PC-9 (cell line): ENCODE measurements around the gene RELL1. TPM values are rescaled to one million over a fixed set of nuclear protein-coding genes. Genes with fewer than 3 reads are reported as not detected.
A peak's percentile ranks its signal among the peaks of the same experiment; 100 is the strongest.

Experiments
- BruUV-seq: library from RNA; stranded (reverse); fragments of 400-500 nt; replicated peaks from 2 replicates; lab custom pipeline; 2021; lab: Mats Ljungman, UMichigan
- CTCF ChIA-PET: fragments of 300-600 bp; sonication (Branson Sonifier 250); formaldehyde crosslinking; loops from one replicate; lab custom pipeline; 2022; ENCODE audit warnings: antibody characterized with exemption; lab: Charles Lee
- POLR2A ChIA-PET: fragments of 300-600 bp; sonication (Branson Sonifier 250); formaldehyde crosslinking; loops from one replicate; lab custom pipeline; 2022; ENCODE audit warnings: antibody characterized with exemption; ENCODE audit not compliant: unreplicated experiment; lab: Charles Lee
- DNase-seq, 2 experiments: peaks; one replicate each; pipeline versions ENCODE4 v3.0.0 to v3.0.0-alpha.2; 2015 to 2022; ENCODE audit warnings: mixed read lengths in 1 of 2
- H2AFZ ChIP-seq: fragments of 200-600 bp; sonication (generic); 2 replicates; pipeline ENCODE4 v1.8.1; 2017; ENCODE audit warnings: antibody characterized with exemption
- H3F3A ChIP-seq: fragments of 200-600 bp; sonication (generic); 2 replicates; pipeline ENCODE4 v1.8.1; 2017; ENCODE audit warnings: antibody characterized with exemption, mild to moderate bottlenecking, low read depth; ENCODE audit not compliant: insufficient read depth
- H3K27ac ChIP-seq: fragments of 200-600 bp; sonication (generic); 2 replicates; pipeline ENCODE4 v1.6.1; 2016; ENCODE audit warnings: mixed run types
- H3K27me3 ChIP-seq: fragments of 200-600 bp; sonication (generic); 2 replicates; pipeline ENCODE4 v1.6.1; 2016; ENCODE audit warnings: low read depth, mixed run types; ENCODE audit not compliant: insufficient read depth
- H3K36me3 ChIP-seq: fragments of 200-600 bp; sonication (generic); 2 replicates; pipeline ENCODE4 v1.6.1; 2016; ENCODE audit warnings: low read depth, mixed run types
- H3K4me1 ChIP-seq: fragments of 200-600 bp; sonication (generic); replicated peaks from 2 replicates; pipeline ENCODE4 v1.6.1; 2016; ENCODE audit warnings: mixed run types; ENCODE audit not compliant: insufficient read depth
- H3K4me2 ChIP-seq: fragments of 200-600 bp; sonication (generic); 2 replicates; pipeline ENCODE4 v1.6.1; 2017; ENCODE audit warnings: mixed run types
- H3K4me3 ChIP-seq: fragments of 200-600 bp; sonication (generic); 2 replicates; pipeline ENCODE4 v1.6.1; 2016; ENCODE audit warnings: mixed run types
- H3K79me2 ChIP-seq: fragments of 200-600 bp; sonication (generic); 2 replicates; pipeline ENCODE4 v1.6.1; 2017; ENCODE audit warnings: low read depth, mixed run types
- H3K9me2 ChIP-seq: fragments of 200-600 bp; sonication (generic); 2 replicates; pipeline ENCODE4 v1.8.1; 2017; ENCODE audit warnings: mild to moderate bottlenecking; ENCODE audit not compliant: insufficient read depth
- H3K9me3 ChIP-seq: fragments of 200-600 bp; sonication (generic); 2 replicates; pipeline ENCODE4 v1.8.1; 2016; ENCODE audit warnings: low read depth; ENCODE audit not compliant: insufficient read depth
- H4K20me1 ChIP-seq: fragments of 200-600 bp; sonication (generic); 2 replicates; pipeline ENCODE4 v1.8.1; 2017; ENCODE audit not compliant: insufficient read depth
- EZH2 ChIP-seq: fragments of 200-600 bp; sonication (generic); IDR thresholded peaks from 2 replicates; pipeline ENCODE4 v1.8.0; 2017; ENCODE audit warnings: antibody characterized with exemption, low read depth
- intact Hi-C: fragments of 100-400 bp; cut with micrococcal nuclease; formaldehyde crosslinking; loops from one replicate; pipeline ENCODE4 v1.10.0; 2022; ENCODE audit not compliant: unreplicated experiment
- total RNA-seq: library from RNA; stranded (reverse); gene quantifications from 2 replicates; pipeline ENCODE4 v1.2.3, GENCODE V29; 2021
- TF ChIP-seq, protein P1 (sequence below): fragments of 200-600 bp; sonication (generic); conservative IDR thresholded peaks from 2 replicates; pipeline ENCODE4 v1.6.1; 2017; ENCODE audit warnings: mixed run types, antibody characterized with exemption, mild to moderate bottlenecking, moderate library complexity

Gene RELL1
- total RNA-seq, 1 experiment from 2014 or later, result 18.5 TPM

DNA sequence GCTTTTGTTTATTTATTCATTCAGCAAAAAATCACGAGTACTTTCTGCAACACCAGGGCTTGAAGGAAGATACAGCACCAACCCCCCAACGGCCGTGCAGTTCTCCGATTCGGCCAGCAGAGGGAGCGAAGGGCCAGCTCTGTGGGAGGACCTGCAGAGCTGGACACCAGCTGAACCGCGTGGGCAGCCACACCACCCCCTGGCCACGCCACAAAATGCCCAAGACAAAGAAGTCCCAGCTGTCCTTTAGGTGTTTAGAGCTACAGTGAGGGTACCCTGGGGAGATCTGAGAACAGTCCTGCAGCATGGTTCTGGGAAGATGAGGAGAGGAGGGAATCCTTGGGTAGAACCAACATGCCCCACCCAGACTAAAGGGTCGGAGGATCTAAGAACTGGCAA is 83.1 kb downstream of the RELL1 start:
- no peaks in the 10 kb centered on the region for H3K9me2 ChIP-seq
- H2AFZ ChIP-seq, result no peak overlapping the region
- DNase-seq, result peak; percentile 46 to 73
- no peaks in the 10 kb centered on the region for H3K27me3 ChIP-seq
- intact Hi-C loops, result loop anchor here (1.0 to 5.0 kb wide), 6 partner anchors 84 to 1129 kb away; partner anchors contain the start of gene RELL1
- TF ChIP-seq, protein P1, sequence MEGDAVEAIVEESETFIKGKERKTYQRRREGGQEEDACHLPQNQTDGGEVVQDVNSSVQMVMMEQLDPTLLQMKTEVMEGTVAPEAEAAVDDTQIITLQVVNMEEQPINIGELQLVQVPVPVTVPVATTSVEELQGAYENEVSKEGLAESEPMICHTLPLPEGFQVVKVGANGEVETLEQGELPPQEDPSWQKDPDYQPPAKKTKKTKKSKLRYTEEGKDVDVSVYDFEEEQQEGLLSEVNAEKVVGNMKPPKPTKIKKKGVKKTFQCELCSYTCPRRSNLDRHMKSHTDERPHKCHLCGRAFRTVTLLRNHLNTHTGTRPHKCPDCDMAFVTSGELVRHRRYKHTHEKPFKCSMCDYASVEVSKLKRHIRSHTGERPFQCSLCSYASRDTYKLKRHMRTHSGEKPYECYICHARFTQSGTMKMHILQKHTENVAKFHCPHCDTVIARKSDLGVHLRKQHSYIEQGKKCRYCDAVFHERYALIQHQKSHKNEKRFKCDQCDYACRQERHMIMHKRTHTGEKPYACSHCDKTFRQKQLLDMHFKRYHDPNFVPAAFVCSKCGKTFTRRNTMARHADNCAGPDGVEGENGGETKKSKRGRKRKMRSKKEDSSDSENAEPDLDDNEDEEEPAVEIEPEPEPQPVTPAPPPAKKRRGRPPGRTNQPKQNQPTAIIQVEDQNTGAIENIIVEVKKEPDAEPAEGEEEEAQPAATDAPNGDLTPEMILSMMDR, result peak; percentile 98
- no peak for TF ChIP-seq EZH2
- no peaks in the 10 kb centered on the region for H3F3A ChIP-seq
- no peak overlapping the region for H3K4me3 ChIP-seq
- CTCF ChIA-PET, result interaction anchor here (0.6 to 2.5 kb wide), 4 partner anchors 18 to 783 kb away, joined by 3 to 25 read pairs (median 4); a partner anchor contains a TSS
- peaks cover 9% of the 10 kb centered on the region for H3K4me1 ChIP-seq
- H3K4me2 ChIP-seq, result peak overlapping the region; percentile 12; the same call in 1 of the 2 replicates
- no TSS peak for BruUV-seq
- no peaks in the 10 kb centered on the region for H3K36me3 ChIP-seq
- POLR2A ChIA-PET, result no interaction called here
- H3K79me2 ChIP-seq, result no peaks in the 10 kb centered on the region
- H4K20me1 ChIP-seq, result no peaks in the 10 kb centered on the region
- H3K9me3 ChIP-seq, result no peaks in the 10 kb centered on the region
- H3K27ac ChIP-seq, result no peak overlapping the region

DNA sequence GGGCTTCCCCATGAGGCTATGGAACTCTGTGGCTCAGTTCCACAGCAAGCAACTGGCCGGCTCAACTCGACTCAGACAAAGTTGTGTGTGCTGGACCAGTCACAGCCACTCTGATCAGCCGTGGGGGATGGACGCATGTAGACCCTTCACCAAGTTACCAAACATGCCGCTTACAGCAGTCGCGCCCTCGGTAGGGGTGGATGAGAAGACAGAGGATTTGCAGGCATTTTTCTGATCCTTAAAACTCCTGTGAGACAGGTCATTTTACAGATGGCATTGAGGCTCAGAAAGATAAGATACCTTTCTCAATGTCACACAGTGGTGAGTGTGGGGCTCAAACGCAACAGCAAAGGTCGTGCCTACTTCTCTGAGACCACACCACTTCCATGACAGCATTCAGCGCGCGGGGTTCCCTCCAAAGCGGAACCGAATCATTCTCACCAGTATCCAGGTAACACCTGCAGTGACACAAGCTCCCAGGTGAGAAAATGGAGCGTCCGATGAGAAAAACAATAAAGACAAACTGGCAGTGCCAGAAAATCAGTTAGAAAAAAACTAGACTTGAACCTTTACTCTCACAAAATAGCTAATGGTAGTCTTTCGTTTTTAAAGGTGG is 83.6 kb downstream of the RELL1 start:
- Histone ChIP-seq H3K9me2 (no peaks in the 10 kb centered on the region), H3K4me3 (no peak overlapping the region), H3K27ac (no peak overlapping the region), H3K4me1 (peaks cover 9% of the 10 kb centered on the region), H3K4me2 (no peak overlapping the region; the same call in 1 of the 2 replicates), H3K27me3 (no peaks in the 10 kb centered on the region), H3K79me2 (no peaks in the 10 kb centered on the region), H2AFZ (no peak overlapping the region), H3F3A (no peaks in the 10 kb centered on the region), H4K20me1 (no peaks in the 10 kb centered on the region), H3K36me3 (no peaks in the 10 kb centered on the region), H3K9me3 (no peaks in the 10 kb centered on the region)
- no TSS peak for BruUV-seq
- ChIA-PET POLR2A (no interaction called here), CTCF (interaction anchor here (0.6 to 2.5 kb wide), 4 partner anchors 18 to 783 kb away, joined by 3 to 25 read pairs (median 4); a partner anchor contains a TSS)
- no peak for TF ChIP-seq EZH2
- TF ChIP-seq, protein P1, result no peak
- intact Hi-C loops, result loop anchor here (1.0 to 5.0 kb wide), 6 partner anchors 85 to 1130 kb away; partner anchors contain the start of gene RELL1
- DNase-seq, result no peak

GRCh38 chr4:37601531-37601930 is 84.6 kb downstream of the RELL1 start:
- TF ChIP-seq EZH2, result no peak
- TF ChIP-seq, protein P1, result no peak

More at GRCh38 chr4:37601531-37601930, 84.6 kb downstream of the RELL1 start:
- ChIA-PET CTCF (interaction anchor here (0.7 to 2.5 kb wide), 5 partner anchors 47 to 200 kb away, joined by 4 to 25 read pairs (median 13); a partner anchor contains a TSS), POLR2A (interaction anchor here (0.5 kb wide), 1 partner anchor 65 kb away, joined by 3 read pairs; no protein-coding TSS in a partner anchor)
- H3K9me2 ChIP-seq, result no peaks in the 10 kb centered on the region
- no peaks in the 10 kb centered on the region for H4K20me1 ChIP-seq
- peaks cover 9% of the 10 kb centered on the region for H3K4me1 ChIP-seq
- no peaks in the 10 kb centered on the region for H3K36me3 ChIP-seq
- no peaks in the 10 kb centered on the region for H3F3A ChIP-seq
- H2AFZ ChIP-seq, result no peak overlapping the region
- no peaks in the 10 kb centered on the region for H3K79me2 ChIP-seq
- no peak overlapping the region for H3K4me3 ChIP-seq
- no peak overlapping the region for H3K4me2 ChIP-seq
- H3K27ac ChIP-seq, result no peak overlapping the region
- no peaks in the 10 kb centered on the region for H3K27me3 ChIP-seq
- no TSS peak for BruUV-seq
- intact Hi-C loops, result loop anchor here (5.0 kb wide), 2 partner anchors 86 to 1131 kb away; partner anchors contain the start of gene RELL1
- H3K9me3 ChIP-seq, result no peaks in the 10 kb centered on the region
- peak; percentile 36 to 88 for DNase-seq
